SK-N-SH (cell line): Measurements from ENCODE around the gene MCAM. TPM values are rescaled to one million over a fixed set of nuclear protein-coding genes. Genes with fewer than 3 reads are reported as not detected.
A peak's percentile ranks its signal among the peaks of the same experiment; 100 is the strongest.

Experiments
- CTCF ChIA-PET: fragments of 300-600, 350-600 bp; formaldehyde crosslinking; extraction: SDS; loops from one replicate; lab custom pipeline; 2021; lab: Yijun Ruan, JAX
- POLR2A ChIA-PET: fragments of 350-600 bp; sonication (Branson Sonifier 250); formaldehyde crosslinking; extraction: SDS; loops from one replicate; lab custom pipeline; 2020; ENCODE audit warnings: antibody characterized with exemption, inconsistent platforms; lab: Yijun Ruan, JAX
- DNase-seq: peaks from one replicate; pipeline ENCODE4 v3.0.0; 2012
- H2AFZ ChIP-seq: fragments of 200-600 bp; sonication (generic); 2 replicates; pipeline ENCODE4 v1.8.1; 2016; ENCODE audit warnings: antibody characterized with exemption, mild to moderate bottlenecking, low read depth
- H3F3A ChIP-seq: fragments of 200-600 bp; sonication (generic); replicated peaks from 2 replicates; pipeline ENCODE3; 2016; ENCODE audit warnings: antibody characterized with exemption, mild to moderate bottlenecking; ENCODE audit not compliant: insufficient read depth
- H3K27ac ChIP-seq, 2 experiments: fragments of 200-500 bp in 1 of 2; fragments of 200-600 bp in 1 of 2; sonication (Bioruptor generic) in 1 of 2; sonication (generic), shearing (Covaris generic) in 1 of 2; 2 replicates each; pipeline versions ENCODE4 v1.5.1 to v1.6.1; 2014 to 2016; ENCODE audit warnings: low read depth in 2 of 2, inconsistent platforms in 1 of 2, low read length in 1 of 2, mild to moderate bottlenecking in 1 of 2, mixed read lengths in 1 of 2
- H3K27me3 ChIP-seq: fragments of 200-600 bp; sonication (generic), shearing (Covaris generic); 2 replicates; pipeline ENCODE4 v1.6.1; 2016; ENCODE audit warnings: mixed run types; ENCODE audit not compliant: insufficient read depth
- H3K36me3 ChIP-seq, 2 experiments: fragments of 200-500 bp in 1 of 2; fragments of 200-600 bp in 1 of 2; sonication (Bioruptor generic) in 1 of 2; sonication (generic) in 1 of 2; replicated peaks in 1 of 2; 2 replicates each; pipeline versions ENCODE3 to v1.5.1; 2014 to 2016; ENCODE audit warnings: low read length in 1 of 2, mild to moderate bottlenecking in 1 of 2; ENCODE audit not compliant: insufficient read depth in 2 of 2, control insufficient read depth in 1 of 2
- H3K4me1 ChIP-seq, 2 experiments: fragments of 200-500 bp in 1 of 2; fragments of 200-600 bp in 1 of 2; sonication (Bioruptor generic) in 1 of 2; sonication (generic), shearing (Covaris generic) in 1 of 2; 2 replicates each; pipeline versions ENCODE4 v1.5.1 to v1.6.1; 2014 to 2016; ENCODE audit warnings: low read depth in 1 of 2, low read length in 1 of 2, mixed run types in 1 of 2; ENCODE audit not compliant: insufficient read depth in 2 of 2, control insufficient read depth in 1 of 2
- H3K4me2 ChIP-seq: fragments of 200-600 bp; sonication (generic), shearing (Covaris generic); 2 replicates; pipeline ENCODE4 v1.6.1; 2017; ENCODE audit warnings: mixed run types
- H3K4me3 ChIP-seq, 2 experiments: fragments of 200-500 bp in 1 of 2; fragments of 200-600 bp in 1 of 2; sonication (Bioruptor generic) in 1 of 2; sonication (generic), shearing (Covaris generic) in 1 of 2; 2 replicates each; pipeline versions ENCODE4 v1.5.1 to v1.8.1; 2014 to 2016; ENCODE audit warnings: low read depth in 2 of 2, inconsistent platforms in 1 of 2, low read length in 1 of 2, mild to moderate bottlenecking in 1 of 2, mixed read lengths in 1 of 2, moderate library complexity in 1 of 2
- H3K79me2 ChIP-seq: fragments of 200-600 bp; sonication (generic); 2 replicates; pipeline ENCODE4 v1.8.1; 2017; ENCODE audit warnings: mild to moderate bottlenecking; ENCODE audit not compliant: insufficient read depth
- H3K9ac ChIP-seq: fragments of 200-600 bp; sonication (generic); 2 replicates; pipeline ENCODE4 v1.6.1; 2017; ENCODE audit warnings: mixed run types
- H3K9me2 ChIP-seq: fragments of 200-600 bp; sonication (generic); 2 replicates; pipeline ENCODE4 v1.6.1; 2017; ENCODE audit warnings: mixed run types
- H3K9me3 ChIP-seq: fragments of 200-600 bp; sonication (generic); 2 replicates; pipeline ENCODE4 v1.6.1; 2017; ENCODE audit warnings: mixed run types, mild to moderate bottlenecking, moderate library complexity
- H4K20me1 ChIP-seq: fragments of 200-600 bp; sonication (generic); 2 replicates; pipeline ENCODE4 v1.6.1; 2017; ENCODE audit warnings: mild to moderate bottlenecking, mixed run types; ENCODE audit not compliant: insufficient read depth
- CHD2 ChIP-seq: fragments of 150-350 bp; IDR thresholded peaks from 2 replicates; pipeline ENCODE4 v1.6.1; 2018; ENCODE audit warnings: low read length; ENCODE audit not compliant: partially characterized antibody
- ELF1 ChIP-seq: IDR thresholded peaks from 2 replicates; pipeline ENCODE4 v1.4.0; 2012
- EP300 ChIP-seq, 2 experiments: IDR thresholded peaks; 2 replicates each; pipeline versions ENCODE4 v1.4.0 to v1.6.1; 2012; ENCODE audit warnings: borderline replicate concordance in 1 of 2, low read depth in 1 of 2, low read length in 1 of 2
- FOSL2 ChIP-seq: IDR thresholded peaks from 2 replicates; pipeline ENCODE4 v1.4.0; 2012; ENCODE audit warnings: low read depth, mild to moderate bottlenecking, moderate library complexity, borderline replicate concordance
- FOXJ3 ChIP-seq: sonication (generic); formaldehyde crosslinking; IDR thresholded peaks from 2 replicates; pipeline ENCODE4 v1.5.1; 2020; ENCODE audit warnings: mild to moderate bottlenecking, missing genetic modification reagents
- FOXM1 ChIP-seq: IDR thresholded peaks from 2 replicates; pipeline ENCODE4 v1.4.0; 2012; ENCODE audit warnings: low read depth, mild to moderate bottlenecking
- GABPA ChIP-seq: IDR thresholded peaks from 2 replicates; pipeline ENCODE4 v1.4.0; 2012; ENCODE audit warnings: low read depth, mild to moderate bottlenecking
- GATA2 ChIP-seq: sonication (generic); formaldehyde crosslinking; IDR thresholded peaks from 2 replicates; pipeline ENCODE4 v1.5.0; 2020; ENCODE audit warnings: mild to moderate bottlenecking, missing genetic modification reagents
- IRF3 ChIP-seq: fragments of 150-350 bp; IDR thresholded peaks from 2 replicates; pipeline ENCODE4 v1.6.1; 2016; ENCODE audit warnings: mild to moderate bottlenecking, low read depth, low read length
- JUND ChIP-seq: IDR thresholded peaks from 2 replicates; pipeline ENCODE4 v1.4.0; 2012
- MXI1 ChIP-seq: IDR thresholded peaks from 2 replicates; pipeline ENCODE4 v1.6.1; 2012; ENCODE audit warnings: mild to moderate bottlenecking, low read depth, low read length, improper control_type of control experiment
- NRF1 ChIP-seq: IDR thresholded peaks from 2 replicates; pipeline ENCODE4 v1.6.1; 2012; ENCODE audit warnings: low read depth, mild to moderate bottlenecking, low read length
- POLR2AphosphoS5 ChIP-seq: IDR thresholded peaks from 2 replicates; pipeline ENCODE4 v1.6.1; 2012; ENCODE audit warnings: low read depth, low read length
- RAD21 ChIP-seq: IDR thresholded peaks from 2 replicates; pipeline ENCODE4 v1.6.1; 2012; ENCODE audit warnings: mild to moderate bottlenecking, low read length
- RCOR1 ChIP-seq: fragments of 150-350 bp; IDR thresholded peaks from 2 replicates; pipeline ENCODE4 v1.6.1; 2017; ENCODE audit warnings: antibody characterized with exemption, low read length
- REST ChIP-seq: IDR thresholded peaks from 2 replicates; pipeline ENCODE4 v1.6.1; 2012; ENCODE audit warnings: mild to moderate bottlenecking, low read depth, low read length, moderate library complexity
- RFX5 ChIP-seq: IDR thresholded peaks from 2 replicates; pipeline ENCODE4 v1.6.1; 2012; ENCODE audit warnings: mild to moderate bottlenecking, improper control_type of control experiment, low read length
- RXRA ChIP-seq: IDR thresholded peaks from 2 replicates; pipeline ENCODE4 v1.4.0; 2012; ENCODE audit warnings: low read depth, mild to moderate bottlenecking, borderline replicate concordance
- SIN3A ChIP-seq: IDR thresholded peaks from 2 replicates; pipeline ENCODE4 v1.6.1; 2012; ENCODE audit warnings: low read depth, mild to moderate bottlenecking, low read length, moderate library complexity, borderline replicate concordance
- SMC3 ChIP-seq: IDR thresholded peaks from 2 replicates; pipeline ENCODE4 v1.6.1; 2012; ENCODE audit warnings: low read depth, low read length, improper control_type of control experiment
- TAF1 ChIP-seq: IDR thresholded peaks from 2 replicates; pipeline ENCODE4 v1.6.1; 2012; ENCODE audit warnings: low read depth, mild to moderate bottlenecking, low read length, moderate library complexity, borderline replicate concordance
- TCF12 ChIP-seq: IDR thresholded peaks from 2 replicates; pipeline ENCODE4 v1.4.0; 2012
- TEAD4 ChIP-seq: IDR thresholded peaks from 2 replicates; pipeline ENCODE4 v1.4.0; 2012; ENCODE audit warnings: mild to moderate bottlenecking, borderline replicate concordance; ENCODE audit not compliant: insufficient read depth
- USF1 ChIP-seq: IDR thresholded peaks from 2 replicates; pipeline ENCODE4 v1.4.0; 2012; ENCODE audit warnings: low read depth, borderline replicate concordance
- USF2 ChIP-seq: fragments of 150-350 bp; IDR thresholded peaks from 2 replicates; pipeline ENCODE4 v1.6.1; 2017; ENCODE audit warnings: antibody characterized with exemption, low read length, low read depth, borderline replicate concordance
- YY1 ChIP-seq: IDR thresholded peaks from 2 replicates; pipeline ENCODE4 v1.4.0; 2012; ENCODE audit warnings: low read depth, mild to moderate bottlenecking
- ZBTB33 ChIP-seq: IDR thresholded peaks from 2 replicates; pipeline ENCODE4 v1.4.0; 2012; ENCODE audit warnings: low read depth, borderline replicate concordance
- WGBS: methylation state at CpG from one replicate; pipeline ENCODE4 v1.1.6; 2017; ENCODE audit warnings: low lambda C conversion rate; 5-methylcytosine and 5-hydroxymethylcytosine counted together
- polyA plus RNA-seq, 3 experiments: library from polyadenylated mRNA; depleted of rRNA; stranded (reverse); fragments of >200 nt; gene quantifications; 2 replicates each; pipeline ENCODE4 v1.2.3, GENCODE V29; 2012

The MCAM gene
- polyA plus RNA-seq, 1 of the 3 experiments (the other 2 are of a cell fraction): 22.8 TPM

- ChIA-PET CTCF (interaction anchor here (0.6 to 8.9 kb wide), 80 partner anchors 9 to 296 kb away, joined by 3 to 106 read pairs (median 4); partner anchors contain the start of genes C1QTNF5, C2CD2L, CBL and NLRX1), POLR2A (interaction anchor here (0.9 to 1.6 kb wide), 3 partner anchors 14 to 238 kb away, joined by 3 to 8 read pairs (median 7); a partner anchor contains a TSS)
- DNase-seq: peak; percentile 86
- H3K27me3 ChIP-seq: no peaks in the 10 kb centered on the region
- WGBS: 15% methylated on average over 8 of the region's 8 CpGs
- H3K4me3 ChIP-seq: peak overlapping the region in 1 of 2 experiments; percentile 31; a peak in 1 of 4 replicates
- no peak overlapping the region for H3K27ac ChIP-seq
- H3K9ac ChIP-seq: no peak overlapping the region
- H3K4me2 ChIP-seq: no peak overlapping the region
- H3K9me2 ChIP-seq: no peaks in the 10 kb centered on the region
- H4K20me1 ChIP-seq: no peaks in the 10 kb centered on the region
- H3F3A ChIP-seq: peaks cover 4% of the 10 kb centered on the region
- H3K79me2 ChIP-seq: no peaks in the 10 kb centered on the region
- no peak overlapping the region for H2AFZ ChIP-seq
- no peaks in the 10 kb centered on the region for H3K9me3 ChIP-seq
- H3K4me1 ChIP-seq: peaks cover 0 to 11% of the 10 kb centered on the region in 2 experiments; a peak in 1 of 4 replicates
- no peaks in the 10 kb centered on the region for H3K36me3 ChIP-seq
- TF ChIP-seq REST (no peak), RFX5 (no peak), ELF1 (no peak), NRF1 (no peak), FOXJ3 (CRISPR knock-in tag) (no peak), RXRA (no peak), CHD2 (peak; percentile 47), RAD21 (peak; percentile 85), IRF3 (no peak), USF1 (no peak), JUND (no peak), FOSL2 (no peak), ZBTB33 (no peak), USF2 (no peak), SMC3 (peak; percentile 61), FOXM1 (no peak), MXI1 (no peak), RCOR1 (peak; percentile 69), SIN3A (0 out of 2 replicates have a peak, but pooled peaks have one; percentile 17), TEAD4 (no peak), TAF1 (no peak), GATA2 (0 out of 2 replicates have a peak, but pooled peaks have one; percentile 23), YY1 (no peak), GABPA (no peak), EP300 (IDR thresholded peaks at IDR 0.05; ENCODE audit: borderline replicate concordance in 1 of 2, low read depth in 1 of 2, low read length in 1 of 2) (peak in 1 of 2 experiments; percentile 69; a peak in 2 of 4 replicates), TCF12 (peak; percentile 91), POLR2AphosphoS5 (peak; percentile 53; the same call in 1 of the 2 replicates)
These were observed 6.7 kb upstream of the MCAM start for GRCh38 chr11:119323532-119324033.
